Suprapubic skin (tissue), 4 donors: Measurements from ENCODE around the gene TMCC2.

Experiments
- CTCF ChIP-seq, 2 donors: fragments of 200-600 bp in 1 of 2; fragments of 450-650 bp in 1 of 2; sonication (generic) in 1 of 2; IDR thresholded peaks; one replicate each; pipeline ENCODE4 v1.5.1; 2016 to 2019; ENCODE audit warnings: antibody characterized with exemption in 2 of 2, mild to moderate bottlenecking in 1 of 2, moderate library complexity in 1 of 2
- EP300 ChIP-seq: sonication (generic); formaldehyde crosslinking; IDR thresholded peaks from one replicate; pipeline ENCODE4 v1.6.1; 2017; ENCODE audit warnings: antibody characterized with exemption
- POLR2A ChIP-seq, 2 donors: fragments of 450-650 bp; IDR thresholded peaks; one replicate each; pipeline ENCODE4 v1.6.1; 2017; ENCODE audit warnings: antibody characterized with exemption in 2 of 2, mild to moderate bottlenecking in 2 of 2, moderate library complexity in 2 of 2
- POLR2AphosphoS5 ChIP-seq, 3 donors: sonication (generic); formaldehyde crosslinking; IDR thresholded peaks; one replicate each; pipeline ENCODE4 v1.6.1; 2017; ENCODE audit warnings: antibody characterized with exemption in 3 of 3

- TF ChIP-seq CTCF (IDR thresholded peaks at IDR 0.05) (no peak), POLR2AphosphoS5 (IDR thresholded peaks at IDR 0.05) (no peak), POLR2A (IDR thresholded peaks at IDR 0.05) (no peak), EP300 (no peak)
Measured at GRCh38 chr1:205250699-205251098, 23.0 kb downstream of the TMCC2 start.
